Cardiac muscle cell (in vitro differentiated cells and primary cell): ENCODE measurements around the gene CDC42EP2. TPM values are rescaled to one million over a fixed set of nuclear protein-coding genes. Genes with fewer than 3 reads are reported as not detected.
A peak's percentile ranks its signal among the peaks of the same experiment; 100 is the strongest.

Experiments
- DNase-seq, 2 donors: peaks; one replicate each; pipeline versions ENCODE4 v3.0.0 to v3.0.0-alpha.2; 2010 to 2017; ENCODE audit warnings: low read depth in 1 of 2, low spot score in 1 of 2
- H3K27ac ChIP-seq: fragments of 200-600 bp; sonication (generic); 2 replicates; pipeline ENCODE4 v1.5.1; 2016
- H3K27me3 ChIP-seq: fragments of 200-600 bp; sonication (generic); 2 replicates; pipeline ENCODE4 v1.6.0; 2016; ENCODE audit warnings: control low read depth
- H3K36me3 ChIP-seq: fragments of 200-600 bp; sonication (generic); 2 replicates; pipeline ENCODE4 v1.5.1; 2016; ENCODE audit warnings: control low read depth
- H3K4me1 ChIP-seq: fragments of 200-600 bp; sonication (generic); 2 replicates; pipeline ENCODE4 v1.8.1; 2017; ENCODE audit warnings: low read depth, mild to moderate bottlenecking, mixed run types
- H3K4me3 ChIP-seq: fragments of 200-600 bp; sonication (generic); 2 replicates; pipeline ENCODE4 v1.5.1; 2016; ENCODE audit warnings: mild to moderate bottlenecking
- H3K9me3 ChIP-seq: fragments of 200-600 bp; sonication (generic); 2 replicates; pipeline ENCODE4 v1.5.1; 2017; ENCODE audit warnings: low read depth, mild to moderate bottlenecking, control low read depth
- polyA plus RNA-seq: library from polyadenylated mRNA; unstranded; fragments of >200 nt; fragmentation: Nextera tagmentation; extraction: Ambion mirVana; gene quantifications from 2 replicates; pipeline ENCODE4 v1.2.1, GENCODE V29; 2016
- total RNA-seq: library from RNA; depleted of rRNA; stranded (reverse); fragments of >200 nt; gene quantifications from 2 replicates; pipeline ENCODE4 v1.2.3, GENCODE V29; 2016
- TF ChIP-seq, protein P1 (sequence below): IDR thresholded peaks from 2 replicates; pipeline ENCODE4 v1.5.1; 2012; ENCODE audit warnings: low read depth, mild to moderate bottlenecking, low read length

CDC42EP2 gene
- total and polyA plus RNA-seq, 2 experiments from 2014 or later: 0.26 to 1.1 TPM

DNA sequence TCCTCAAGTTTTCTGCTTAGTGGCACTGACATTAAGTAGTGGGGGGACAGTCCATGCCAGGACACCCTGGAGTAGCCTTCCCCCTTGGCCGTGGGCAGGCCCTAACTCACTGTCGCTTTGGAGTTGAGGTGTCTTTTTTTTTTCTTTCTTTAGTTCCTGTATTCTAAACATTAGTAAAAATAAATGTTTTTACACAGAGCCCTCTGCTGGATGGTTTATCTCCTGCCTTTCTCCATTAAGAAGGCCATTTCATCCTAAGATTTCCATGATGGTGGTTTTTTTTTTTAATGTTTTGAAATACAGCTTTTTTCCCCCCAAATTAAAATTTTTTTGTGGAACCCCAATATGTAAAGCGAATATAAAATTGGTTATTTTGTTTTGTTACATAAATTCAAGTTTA lies 38.1 kb downstream of the CDC42EP2 start:
- peak in 1 of 2 donors; percentile 28 for DNase-seq
- Histone ChIP-seq H3K27ac (no peak overlapping the region), H3K4me1 (peaks cover 7% of the 10 kb centered on the region), H3K27me3 (peaks cover 19% of the 10 kb centered on the region), H3K9me3 (no peaks in the 10 kb centered on the region), H3K36me3 (peaks cover 40% of the 10 kb centered on the region), H3K4me3 (no peak overlapping the region)
- TF ChIP-seq, protein P1, sequence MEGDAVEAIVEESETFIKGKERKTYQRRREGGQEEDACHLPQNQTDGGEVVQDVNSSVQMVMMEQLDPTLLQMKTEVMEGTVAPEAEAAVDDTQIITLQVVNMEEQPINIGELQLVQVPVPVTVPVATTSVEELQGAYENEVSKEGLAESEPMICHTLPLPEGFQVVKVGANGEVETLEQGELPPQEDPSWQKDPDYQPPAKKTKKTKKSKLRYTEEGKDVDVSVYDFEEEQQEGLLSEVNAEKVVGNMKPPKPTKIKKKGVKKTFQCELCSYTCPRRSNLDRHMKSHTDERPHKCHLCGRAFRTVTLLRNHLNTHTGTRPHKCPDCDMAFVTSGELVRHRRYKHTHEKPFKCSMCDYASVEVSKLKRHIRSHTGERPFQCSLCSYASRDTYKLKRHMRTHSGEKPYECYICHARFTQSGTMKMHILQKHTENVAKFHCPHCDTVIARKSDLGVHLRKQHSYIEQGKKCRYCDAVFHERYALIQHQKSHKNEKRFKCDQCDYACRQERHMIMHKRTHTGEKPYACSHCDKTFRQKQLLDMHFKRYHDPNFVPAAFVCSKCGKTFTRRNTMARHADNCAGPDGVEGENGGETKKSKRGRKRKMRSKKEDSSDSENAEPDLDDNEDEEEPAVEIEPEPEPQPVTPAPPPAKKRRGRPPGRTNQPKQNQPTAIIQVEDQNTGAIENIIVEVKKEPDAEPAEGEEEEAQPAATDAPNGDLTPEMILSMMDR: peak; percentile 41

DNA sequence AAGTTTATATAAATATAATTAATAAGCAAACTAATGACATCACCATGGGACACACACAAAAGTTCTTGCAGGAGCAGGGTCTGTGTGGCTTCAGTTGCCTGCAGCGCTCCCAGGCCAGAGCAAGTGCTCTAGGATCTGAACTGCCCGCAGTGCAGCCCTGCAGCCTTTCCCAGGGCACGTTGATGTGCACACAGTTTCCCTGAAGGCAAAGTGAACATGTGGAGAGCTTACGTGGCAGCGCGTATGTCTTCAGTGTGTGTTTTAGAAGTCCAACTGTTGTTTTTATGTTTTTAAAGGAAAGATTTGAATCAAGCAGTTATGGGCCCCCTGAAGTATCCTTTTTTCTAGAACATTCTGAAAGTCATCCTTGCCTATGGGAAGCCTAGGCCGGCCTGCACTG lies 38.7 kb downstream of the CDC42EP2 start:
- no peaks in the 10 kb centered on the region for H3K9me3 ChIP-seq
- H3K27ac ChIP-seq: no peak overlapping the region
- H3K27me3 ChIP-seq: peaks cover 19% of the 10 kb centered on the region
- H3K36me3 ChIP-seq: peaks cover 35% of the 10 kb centered on the region
- H3K4me1 ChIP-seq: peaks cover 11% of the 10 kb centered on the region
- DNase-seq: no peak
- TF ChIP-seq, protein P1: no peak
- H3K4me3 ChIP-seq: no peak overlapping the region

DNA sequence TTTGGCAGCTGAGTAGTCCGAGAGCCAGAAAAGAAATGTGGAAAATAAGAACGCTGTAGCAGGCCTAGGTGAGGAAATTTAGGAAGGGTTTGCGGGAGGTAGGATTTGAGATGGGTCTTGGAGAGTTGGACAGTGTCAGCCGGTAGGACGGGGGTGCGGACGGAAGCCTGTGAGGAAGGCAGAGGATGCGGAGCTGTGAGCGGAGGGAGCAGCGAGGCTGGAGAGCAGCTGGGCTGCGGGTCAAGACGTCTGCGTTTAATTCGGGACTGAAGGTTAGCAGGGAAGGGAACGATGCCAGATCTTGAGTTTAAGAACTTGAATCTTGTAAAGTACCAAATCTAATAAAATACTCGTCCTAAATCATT lies 39.2 kb downstream of the CDC42EP2 start:
- peaks cover 19% of the 10 kb centered on the region for H3K27me3 ChIP-seq
- TF ChIP-seq, protein P1: no peak
- H3K27ac ChIP-seq: peak overlapping the region; percentile 33
- no peaks in the 10 kb centered on the region for H3K9me3 ChIP-seq
- H3K36me3 ChIP-seq: peaks cover 31% of the 10 kb centered on the region
- H3K4me1 ChIP-seq: peaks cover 11% of the 10 kb centered on the region
- H3K4me3 ChIP-seq: peak overlapping the region; percentile 71
- no peak for DNase-seq

DNA sequence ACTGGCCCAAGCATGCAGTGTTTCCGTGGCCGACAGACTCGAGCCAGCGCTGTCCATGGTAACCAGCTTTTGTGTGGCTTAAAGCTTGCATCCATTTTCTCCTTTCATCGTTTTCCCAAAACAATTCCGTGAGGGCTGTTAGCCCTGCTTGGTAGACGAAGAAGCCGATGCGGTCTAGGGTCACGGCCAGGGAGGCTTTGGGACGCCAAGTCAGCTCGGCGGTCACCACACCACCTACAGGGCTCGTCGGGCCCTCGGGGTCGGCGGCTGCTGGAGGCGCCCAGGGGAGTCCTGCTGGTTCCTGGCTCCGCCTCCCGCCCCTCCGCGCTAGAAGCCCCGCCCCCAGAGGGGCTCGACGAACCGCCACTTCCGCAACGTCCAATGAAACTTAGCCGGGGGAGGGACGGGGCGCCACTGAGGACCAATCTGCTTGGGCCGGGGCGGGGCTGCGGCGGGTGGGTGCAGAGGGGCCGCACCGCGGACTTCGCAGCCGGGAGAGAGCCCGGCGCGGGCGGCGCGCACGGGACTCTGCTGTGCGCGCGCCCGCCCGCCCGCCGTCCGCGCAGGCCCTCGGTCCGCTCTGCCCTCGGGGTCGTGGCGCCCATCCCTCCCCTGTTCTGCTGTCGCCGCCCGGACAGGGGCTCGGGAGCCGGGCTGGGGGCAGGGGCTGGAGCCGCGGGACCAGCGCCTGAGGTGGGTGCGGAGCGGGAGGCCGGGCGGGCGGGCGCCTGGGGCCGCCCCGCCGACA lies 39.8 kb downstream of the CDC42EP2 start, which contains the start of gene TIGD3:
TSS of gene TIGD3 (plus strand) at position 487 of the 748 bp plus-strand sequence. CDS start 1,058 bp downstream, outside the sequence.
- Histone ChIP-seq H3K4me1 (peaks cover 11% of the 10 kb centered on the region), H3K36me3 (peaks cover 25% of the 10 kb centered on the region), H3K27me3 (peaks cover 19% of the 10 kb centered on the region), H3K9me3 (no peaks in the 10 kb centered on the region), H3K4me3 (peak within 1 kb of the TSS; percentile 71), H3K27ac (peak within 1 kb of the TSS; percentile 33)
- DNase-seq: peak; percentile 97 to 98
- TF ChIP-seq, protein P1: no peak

- no peak overlapping the region for H3K27ac ChIP-seq
- DNase-seq: peak in 1 of 2 donors; percentile 53
These were observed 40.5 kb downstream of the CDC42EP2 start for GRCh38 chr11:65355013-65355775.

More at GRCh38 chr11:65355013-65355775, 40.5 kb downstream of the CDC42EP2 start:
- Histone ChIP-seq H3K4me3 (peak overlapping the region; percentile 71), H3K36me3 (peaks cover 22% of the 10 kb centered on the region), H3K4me1 (peaks cover 11% of the 10 kb centered on the region), H3K9me3 (no peaks in the 10 kb centered on the region), H3K27me3 (peaks cover 19% of the 10 kb centered on the region)
- TF ChIP-seq, protein P1: no peak
